Measurements from ENCODE around the gene SCTR. TPM values are rescaled to one million over a fixed set of nuclear protein-coding genes. Genes with fewer than 3 reads are reported as not detected.

The SCTR gene
- total and polyA plus RNA-seq, 2 of the 8 experiments (the other 6 are each of a cell fraction or from before 2014, with no cell fraction given) = 0.15 TPM; not detected in 1

- ChIA-PET POLR2A (ENCODE audit: partially characterized antibody) (interaction anchor here (0.6 kb wide), 1 partner anchor 66 kb away, joined by 3 read pairs; no protein-coding TSS in a partner anchor), CTCF (ENCODE audit: partially characterized antibody) (interaction anchor here (0.9 to 16.2 kb wide), 15 partner anchors 8 to 193 kb away, joined by 3 to 411 read pairs (median 10); no protein-coding TSS in a partner anchor)
- Histone ChIP-seq H3K79me1 (ENCODE audit: low read depth, low read length) (no peaks in the 10 kb centered on the region), H2BK120ac (replicated peaks; ENCODE audit: low read depth, low read length) (no peak overlapping the region), H2BK5ac (ENCODE audit: low read depth, low read length) (no peak overlapping the region), H2BK15ac (ENCODE audit: low read length) (no peak overlapping the region), H4K8ac (ENCODE audit: extremely low read depth, insufficient read depth, low read length) (no peak overlapping the region), H3K4me2 (ENCODE audit: insufficient read depth in 1 of 2, low read depth in 2 of 2, low read length in 2 of 2) (peak overlapping the region in 1 of 2 experiments; percentile 50; a peak in 2 of 4 replicates), H3K4me3 (ENCODE audit: extremely low read depth in 1 of 4, insufficient read depth in 2 of 4, low read depth in 3 of 4, low read length in 4 of 4) (no peak overlapping the region), H3K18ac (ENCODE audit: extremely low read depth, low read length) (peak overlapping the region; percentile 48; the same call in 1 of the 2 replicates), H2BK12ac (ENCODE audit: low read depth, low read length) (peak overlapping the region; percentile 87; the same call in 1 of the 2 replicates), H3K9me3 (ENCODE audit: insufficient read depth in 2 of 2, low read depth in 1 of 2, low read length in 1 of 2) (no peaks in the 10 kb centered on the region), H3K4me1 (replicated peaks in 1 of 4; ENCODE audit: control insufficient read depth in 3 of 4, insufficient read depth in 4 of 4, low read length in 3 of 4) (peaks cover 0 to 17% (median 8%) of the 10 kb centered on the region in 4 experiments; a peak in 6 of 7 replicates), H3K23me2 (ENCODE audit: low read depth, low read length) (no peaks in the 10 kb centered on the region), H2AK5ac (ENCODE audit: low read depth, low read length) (no peak overlapping the region), H3K23ac (ENCODE audit: insufficient read length) (no peak overlapping the region), H3K14ac (ENCODE audit: insufficient read length) (no peak overlapping the region), H3K9ac (replicated peaks in 1 of 4; ENCODE audit: extremely low read depth in 1 of 4, low read depth in 3 of 4, low read length in 3 of 4) (no peak overlapping the region), H3K36me3 (ENCODE audit: control insufficient read depth in 2 of 4, insufficient read depth in 4 of 4, low read length in 3 of 4) (no peaks in the 10 kb centered on the region), H3K4ac (replicated peaks; ENCODE audit: insufficient read length, low read depth, low read length) (peak overlapping the region; percentile 83), H2AFZ (ENCODE audit: low read length) (0 out of 2 replicates have a peak overlapping the region, but pooled peaks have one; percentile 64), H3K79me2 (ENCODE audit: control insufficient read depth in 1 of 2, insufficient read depth in 2 of 2, low read length in 2 of 2) (no peaks in the 10 kb centered on the region), H3K56ac (replicated peaks; ENCODE audit: insufficient read length, low read depth, low read length) (no peak overlapping the region), H4K20me1 (replicated peaks in 1 of 2; ENCODE audit: control insufficient read depth in 1 of 2, insufficient read depth in 2 of 2, low read length in 2 of 2) (no peaks in the 10 kb centered on the region), H3K27me3 (replicated peaks in 1 of 4; ENCODE audit: control insufficient read depth in 3 of 4, extremely low read depth in 1 of 4, insufficient read depth in 3 of 4, low read length in 3 of 4) (no peaks in the 10 kb centered on the region), H4K5ac (ENCODE audit: insufficient read length, low read depth, low read length) (no peak overlapping the region), H4K91ac (replicated peaks; ENCODE audit: insufficient read length, low read length) (no peak overlapping the region), H2BK20ac (ENCODE audit: low read length) (no peak overlapping the region), H3K27ac (ENCODE audit: low read depth, low read length) (no peak overlapping the region)
- 85% methylated on average over 17 of the region's 17 CpGs; no CpG with 5 or more reads in 1 of the 2 experiments for WGBS, 2 experiments (ENCODE audit: extremely low coverage in 1 of 2, insufficient coverage in 1 of 2, insufficient read length in 1 of 2, insufficient replicate concordance in 2 of 2, low coverage in 1 of 2, low lambda C conversion rate in 2 of 2, missing lambda C conversion rate in 1 of 2)
- DNase-seq (ENCODE audit: low read depth in 1 of 2, low spot score in 2 of 2) = no peak
- TF ChIP-seq YY1 (IDR thresholded peaks at IDR 0.05; ENCODE audit: low read depth, low read length) = no peak
- TF ChIP-seq RBBP5 (IDR thresholded peaks at IDR 0.05; ENCODE audit: borderline replicate concordance, low read depth, low read length) = no peak
- TF ChIP-seq KDM1A (IDR thresholded peaks at IDR 0.05; ENCODE audit: borderline replicate concordance, low read length) = 0 out of 2 replicates have a peak, but pooled peaks have one; percentile 33
- TF ChIP-seq TEAD4 (IDR thresholded peaks at IDR 0.05; ENCODE audit: low read depth, low read length) = 0 out of 2 replicates have a peak, but pooled peaks have one; percentile 1
- no peak for FAIRE-seq
Observed at GRCh38 chr2:119474371-119475224, 49.7 kb downstream of the SCTR start.

Data from H1 (cell line).